H1 (cell line): Measurements from ENCODE around the gene CKAP2L. TPM values are rescaled to one million over a fixed set of nuclear protein-coding genes. Genes with fewer than 3 reads are reported as not detected.

ENCODE experiments used
- CTCF ChIA-PET: fragments of 300-600 bp; sonication (Branson Sonifier 250); formaldehyde crosslinking; loops from one replicate; lab custom pipeline; 2021; ENCODE audit not compliant: partially characterized antibody; lab: Charles Lee
- POLR2A ChIA-PET: fragments of 300-600 bp; sonication (Branson Sonifier 250); formaldehyde crosslinking; loops from one replicate; lab custom pipeline; 2021; ENCODE audit warnings: inconsistent platforms; ENCODE audit not compliant: partially characterized antibody; lab: Charles Lee
- DNase-seq, 2 experiments: peaks; one replicate each; pipeline versions ENCODE4 v3.0.0 to v3.0.0-alpha.2; 2010 to 2022; ENCODE audit warnings: low spot score in 2 of 2, low read depth in 1 of 2, mixed read lengths in 1 of 2
- FAIRE-seq: peaks from 2 replicates; lab custom pipeline; 2011; peaks lifted over from hg19 to GRCh38; lab: Jason Lieb, UNC
- H2AFZ ChIP-seq: 2 replicates; pipeline ENCODE4 v1.8.1; 2012; ENCODE audit warnings: low read length, inconsistent platforms
- H2AK5ac ChIP-seq: 2 replicates; pipeline ENCODE4 v1.6.1; 2013; ENCODE audit warnings: low read depth, low read length
- H2BK120ac ChIP-seq: replicated peaks from 2 replicates; pipeline ENCODE3; 2013; ENCODE audit warnings: low read depth, low read length, inconsistent platforms
- H2BK12ac ChIP-seq: 2 replicates; pipeline ENCODE4 v1.6.1; 2013; ENCODE audit warnings: low read depth, low read length
- H2BK15ac ChIP-seq: 2 replicates; pipeline ENCODE4 v1.6.1; 2013; ENCODE audit warnings: low read length
- H2BK20ac ChIP-seq: 2 replicates; pipeline ENCODE4 v1.6.1; 2013; ENCODE audit warnings: low read length
- H2BK5ac ChIP-seq: 2 replicates; pipeline ENCODE4 v1.6.1; 2013; ENCODE audit warnings: low read depth, low read length
- H3K14ac ChIP-seq: 2 replicates; pipeline ENCODE4 v1.6.1; 2013; ENCODE audit warnings: inconsistent platforms; ENCODE audit not compliant: insufficient read length
- H3K18ac ChIP-seq: 2 replicates; pipeline ENCODE4 v1.6.1; 2013; ENCODE audit warnings: low read length; ENCODE audit errors: extremely low read depth
- H3K23ac ChIP-seq: 2 replicates; pipeline ENCODE4 v1.6.1; 2013; ENCODE audit warnings: inconsistent platforms; ENCODE audit not compliant: insufficient read length
- H3K23me2 ChIP-seq: 2 replicates; pipeline ENCODE4 v1.6.1; 2013; ENCODE audit warnings: low read depth, low read length
- H3K27ac ChIP-seq: 2 replicates; pipeline ENCODE4 v1.6.1; 2011; ENCODE audit warnings: low read depth, low read length, inconsistent platforms
- H3K27me3 ChIP-seq, 4 experiments: replicated peaks in 1 of 4; 1 replicate in 1 of 4; 2 replicates in 3 of 4; pipeline versions ENCODE4 v1.6.1 to v1.8.1; 2011 to 2013; ENCODE audit warnings: low read length in 3 of 4, mild to moderate bottlenecking in 3 of 4, inconsistent platforms in 2 of 4, mixed read lengths in 2 of 4, moderate library complexity in 1 of 4; ENCODE audit not compliant: control insufficient read depth in 3 of 4, insufficient read depth in 3 of 4; ENCODE audit errors: extremely low read depth in 1 of 4
- H3K36me3 ChIP-seq, 4 experiments: 2 replicates each; pipeline versions ENCODE4 v1.6.1 to v1.8.1; 2011 to 2013; ENCODE audit warnings: mild to moderate bottlenecking in 4 of 4, low read length in 3 of 4, moderate library complexity in 2 of 4, control low read depth in 1 of 4, inconsistent platforms in 1 of 4; ENCODE audit not compliant: insufficient read depth in 4 of 4, control insufficient read depth in 2 of 4
- H3K4ac ChIP-seq: replicated peaks from 2 replicates; pipeline ENCODE3; 2013; ENCODE audit warnings: low read length, low read depth, mixed read lengths, inconsistent platforms; ENCODE audit not compliant: insufficient read length
- H3K4me1 ChIP-seq, 4 experiments: replicated peaks in 1 of 4; 1 replicate in 1 of 4; 2 replicates in 3 of 4; pipeline versions ENCODE4 v1.6.1 to v1.8.1; 2011 to 2013; ENCODE audit warnings: low read length in 3 of 4, inconsistent platforms in 2 of 4, mixed read lengths in 1 of 4; ENCODE audit not compliant: insufficient read depth in 4 of 4, control insufficient read depth in 3 of 4
- H3K4me2 ChIP-seq, 2 experiments: 2 replicates each; pipeline versions ENCODE4 v1.6.1 to v1.8.1; 2011 to 2013; ENCODE audit warnings: low read depth in 2 of 2, low read length in 2 of 2, control low read depth in 1 of 2, inconsistent platforms in 1 of 2, mild to moderate bottlenecking in 1 of 2; ENCODE audit not compliant: insufficient read depth in 1 of 2
- H3K4me3 ChIP-seq, 4 experiments: fragments of 200-600, 300-600 bp in 1 of 4; sonication (generic), shearing (Covaris generic), sonication (Bioruptor Twin) in 1 of 4; 2 replicates each; pipeline versions ENCODE4 v1.5.1 to v1.8.1; 2011 to 2016; ENCODE audit warnings: low read length in 4 of 4, low read depth in 3 of 4, control low read depth in 2 of 4, inconsistent platforms in 2 of 4, mild to moderate bottlenecking in 2 of 4, mixed read lengths in 1 of 4, moderate library complexity in 1 of 4; ENCODE audit not compliant: insufficient read depth in 2 of 4; ENCODE audit errors: extremely low read depth in 1 of 4
- H3K56ac ChIP-seq: replicated peaks from 2 replicates; pipeline ENCODE3; 2013; ENCODE audit warnings: low read depth, mild to moderate bottlenecking, mixed read lengths, low read length, inconsistent platforms; ENCODE audit not compliant: insufficient read length
- H3K79me1 ChIP-seq: 2 replicates; pipeline ENCODE4 v1.6.1; 2013; ENCODE audit warnings: low read depth, low read length, control low read depth
- H3K79me2 ChIP-seq, 2 experiments: 2 replicates each; pipeline versions ENCODE4 v1.6.1 to v1.8.1; 2012 to 2013; ENCODE audit warnings: low read length in 2 of 2, mild to moderate bottlenecking in 2 of 2, inconsistent platforms in 1 of 2; ENCODE audit not compliant: insufficient read depth in 2 of 2, control insufficient read depth in 1 of 2
- H3K9ac ChIP-seq, 4 experiments: replicated peaks in 1 of 4; 1 replicate in 1 of 4; 2 replicates in 3 of 4; pipeline versions ENCODE4 v1.6.1 to v1.8.1; 2011 to 2013; ENCODE audit warnings: low read depth in 3 of 4, low read length in 3 of 4, control low read depth in 2 of 4, mild to moderate bottlenecking in 2 of 4, moderate library complexity in 2 of 4, inconsistent platforms in 1 of 4; ENCODE audit errors: extremely low read depth in 1 of 4
- H3K9me3 ChIP-seq, 2 experiments: 2 replicates each; pipeline versions ENCODE4 v1.6.1 to v1.8.1; 2012 to 2013; ENCODE audit warnings: mild to moderate bottlenecking in 2 of 2, moderate library complexity in 2 of 2, control low read depth in 1 of 2, inconsistent platforms in 1 of 2, low read depth in 1 of 2, low read length in 1 of 2, mixed read lengths in 1 of 2; ENCODE audit not compliant: insufficient read depth in 2 of 2
- H4K20me1 ChIP-seq, 2 experiments: replicated peaks in 1 of 2; 2 replicates each; pipeline versions ENCODE3 to v1.8.1; 2011 to 2013; ENCODE audit warnings: inconsistent platforms in 2 of 2, low read length in 2 of 2, mild to moderate bottlenecking in 1 of 2; ENCODE audit not compliant: insufficient read depth in 2 of 2, control insufficient read depth in 1 of 2
- H4K5ac ChIP-seq: 2 replicates; pipeline ENCODE4 v1.6.1; 2013; ENCODE audit warnings: low read length, low read depth, mixed read lengths, inconsistent platforms; ENCODE audit not compliant: insufficient read length
- H4K8ac ChIP-seq: 2 replicates; pipeline ENCODE4 v1.8.0; 2013; ENCODE audit warnings: mild to moderate bottlenecking, moderate library complexity, low read length, inconsistent platforms; ENCODE audit not compliant: insufficient read depth; ENCODE audit errors: extremely low read depth
- H4K91ac ChIP-seq: replicated peaks from 2 replicates; pipeline ENCODE3; 2013; ENCODE audit warnings: low read length, mixed read lengths, inconsistent platforms; ENCODE audit not compliant: insufficient read length
- BRCA1 ChIP-seq: IDR thresholded peaks from 2 replicates; pipeline ENCODE4 v1.6.1; 2012; ENCODE audit warnings: low read depth, low read length, improper control_type of control experiment
- CBX8 ChIP-seq: fragments of 300-800, 300-1000 bp; sonication (generic); IDR thresholded peaks from 2 replicates; pipeline ENCODE4 v1.7.1; 2016; ENCODE audit warnings: low read depth, low read length, borderline replicate concordance
- EP300 ChIP-seq, 2 experiments: IDR thresholded peaks; 1 replicate in 1 of 2; 2 replicates in 1 of 2; pipeline ENCODE4 v1.6.1; 2011 to 2012; ENCODE audit warnings: low read depth in 2 of 2, low read length in 2 of 2, mild to moderate bottlenecking in 2 of 2, borderline replicate concordance in 1 of 2, inconsistent platforms in 1 of 2, moderate library complexity in 1 of 2
- JUND ChIP-seq: IDR thresholded peaks from 2 replicates; pipeline ENCODE4 v1.6.1; 2011; ENCODE audit warnings: mild to moderate bottlenecking, improper control_type of control experiment, low read length
- PHF8 ChIP-seq: fragments of 200-600 bp; sonication (generic); conservative IDR thresholded peaks from 2 replicates; pipeline ENCODE4 v1.7.1; 2012; ENCODE audit warnings: low read depth, mild to moderate bottlenecking, inconsistent platforms, low read length, moderate library complexity
- POLR2A ChIP-seq, 2 experiments: IDR thresholded peaks; 1 replicate in 1 of 2; 2 replicates in 1 of 2; pipeline ENCODE4 v1.6.1; 2011; ENCODE audit warnings: low read depth in 2 of 2, low read length in 2 of 2, mild to moderate bottlenecking in 2 of 2; ENCODE audit errors: control extremely low read depth in 1 of 2
- RBBP5 ChIP-seq: IDR thresholded peaks from 2 replicates; pipeline ENCODE4 v1.7.1; 2012; ENCODE audit warnings: low read depth, mild to moderate bottlenecking, inconsistent platforms, low read length, moderate library complexity, borderline replicate concordance
- RXRA ChIP-seq: IDR thresholded peaks from 2 replicates; pipeline ENCODE4 v1.6.1; 2011; ENCODE audit warnings: low read depth, mild to moderate bottlenecking, low read length, moderate library complexity; ENCODE audit not compliant: insufficient read depth
- SIN3A ChIP-seq, 2 experiments: IDR thresholded peaks in 1 of 2; conservative IDR thresholded peaks in 1 of 2; 2 replicates each; pipeline ENCODE4 v1.6.1; 2011 to 2012; ENCODE audit warnings: low read length in 2 of 2, improper control_type of control experiment in 1 of 2, low read depth in 1 of 2, mild to moderate bottlenecking in 1 of 2
- TBP ChIP-seq: IDR thresholded peaks from 2 replicates; pipeline ENCODE4 v1.6.1; 2011; ENCODE audit warnings: low read depth, low read length, improper control_type of control experiment
- TCF12 ChIP-seq: IDR thresholded peaks from 2 replicates; pipeline ENCODE4 v1.6.1; 2011; ENCODE audit warnings: low read depth, mild to moderate bottlenecking, low read length
- WGBS, 2 experiments: shearing (Covaris generic) in 1 of 2; methylation state at CpG; one replicate each; pipeline versions ENCODE4 v1.1.6 to v1.1.7; 2013 to 2015; ENCODE audit warnings: low lambda C conversion rate in 2 of 2, mixed read lengths in 2 of 2, inconsistent platforms in 1 of 2, low coverage in 1 of 2, missing lambda C conversion rate in 1 of 2; ENCODE audit not compliant: insufficient replicate concordance in 2 of 2, insufficient coverage in 1 of 2, insufficient read length in 1 of 2; ENCODE audit errors: extremely low coverage in 1 of 2, missing lambda C conversion rate in 1 of 2; 5-methylcytosine and 5-hydroxymethylcytosine counted together
- polyA plus RNA-seq, 7 experiments: library from polyadenylated mRNA; depleted of rRNA in 3 of 7; stranded (reverse) in 5 of 7; unstranded in 2 of 7; fragments of >200 nt in 5 of 7; fragments of 200-250 nt in 2 of 7; gene quantifications; 1 replicate in 5 of 7; 2 replicates in 1 of 7; 4 replicates in 1 of 7; pipeline versions ENCODE4 v1.2.1 to v1.2.3, GENCODE V29; 2011 to 2013; ENCODE audit warnings: missing spikeins in 2 of 7, mixed read lengths in 2 of 7
- total RNA-seq: library from RNA; stranded (reverse); fragmentation: NEBNext Ultra II Directional; extraction: Animal tissue kit (Norgen Biotek cat#: 25700); gene quantifications from 2 replicates; pipeline ENCODE4 v1.2.1, GENCODE V29; 2021
- TF ChIP-seq, protein P1 (sequence below): IDR thresholded peaks from 2 replicates; pipeline ENCODE4 v1.6.1; 2012; ENCODE audit warnings: inconsistent platforms

CKAP2L gene
- total and polyA plus RNA-seq, 2 of the 8 experiments (the other 6 are each of a cell fraction or from before 2014, with no cell fraction given) = 2.5 to 20.7 TPM

DNA sequence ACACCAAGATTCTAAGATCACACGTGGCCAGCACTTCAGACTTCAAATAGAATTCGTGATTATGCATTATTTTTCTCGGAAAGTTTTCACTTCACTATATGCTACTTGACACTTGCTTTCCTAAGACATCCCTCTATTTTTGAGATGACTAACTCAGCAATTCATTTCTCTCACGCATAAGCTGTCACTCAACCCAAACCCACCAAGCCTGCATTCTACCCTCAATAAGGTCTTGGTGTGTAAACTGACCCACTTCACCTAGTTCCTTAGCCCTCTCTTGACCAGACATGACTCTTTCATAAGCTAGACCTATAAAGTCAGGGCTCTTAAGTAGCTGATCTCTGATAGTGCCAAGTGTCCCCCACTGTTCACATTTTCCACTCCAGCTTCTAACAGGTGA lies 11.7 kb downstream of the CKAP2L start:
- Histone ChIP-seq H3K56ac (no peak overlapping the region), H3K79me1 (peaks cover 2% of the 10 kb centered on the region; the same call in 1 of the 2 replicates), H2BK15ac (no peak overlapping the region), H3K9me3 (no peaks in the 10 kb centered on the region), H3K23ac (no peak overlapping the region), H2AFZ (no peak overlapping the region), H3K23me2 (0 out of 2 replicates have a peak, but pooled peaks cover 1% of the 10 kb centered on the region), H2BK5ac (no peak overlapping the region), H3K27ac (no peak overlapping the region), H4K8ac (no peak overlapping the region), H2BK120ac (no peak overlapping the region), H3K9ac (no peak overlapping the region), H3K4me3 (no peak overlapping the region), H3K14ac (no peak overlapping the region), H4K20me1 (peaks cover 0 to 2% of the 10 kb centered on the region in 2 experiments), H4K5ac (no peak overlapping the region), H2BK12ac (no peak overlapping the region), H2BK20ac (no peak overlapping the region), H3K27me3 (no peaks in the 10 kb centered on the region), H3K4ac (no peak overlapping the region), H2AK5ac (no peak overlapping the region), H4K91ac (no peak overlapping the region), H3K4me1 (no peaks in the 10 kb centered on the region), H3K18ac (no peak overlapping the region), H3K79me2 (no peaks in the 10 kb centered on the region), H3K36me3 (peaks cover 4 to 51% (median 33%) of the 10 kb centered on the region in 4 experiments; a peak in 7 of 8 replicates), H3K4me2 (no peak overlapping the region)
- TF ChIP-seq PHF8 = no peak
- TF ChIP-seq TBP = no peak
- TF ChIP-seq, protein P1, sequence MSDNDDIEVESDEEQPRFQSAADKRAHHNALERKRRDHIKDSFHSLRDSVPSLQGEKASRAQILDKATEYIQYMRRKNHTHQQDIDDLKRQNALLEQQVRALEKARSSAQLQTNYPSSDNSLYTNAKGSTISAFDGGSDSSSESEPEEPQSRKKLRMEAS = no peak
- no peak for TF ChIP-seq RXRA
- no peak for TF ChIP-seq CBX8
- TF ChIP-seq POLR2A (IDR thresholded peaks at IDR 0.05; ENCODE audit: control extremely low read depth in 1 of 2, low read depth in 2 of 2, low read length in 2 of 2) = no peak
- TF ChIP-seq JUND = no peak
- no peak for TF ChIP-seq TCF12
- TF ChIP-seq BRCA1 = no peak
- TF ChIP-seq EP300 (IDR thresholded peaks at IDR 0.05; ENCODE audit: borderline replicate concordance in 1 of 2, low read depth in 2 of 2, low read length in 2 of 2) = no peak
- TF ChIP-seq RBBP5 = no peak
- TF ChIP-seq SIN3A (conservative IDR thresholded peaks at IDR 0.05 in 1 of 2, IDR thresholded peaks at IDR 0.05 in 1 of 2; ENCODE audit: low read depth in 1 of 2, low read length in 2 of 2) = no peak
- no peak for DNase-seq
- ChIA-PET CTCF (interaction anchor here (0.7 to 9.8 kb wide), 6 partner anchors 13 to 196 kb away, joined by 3 to 178 read pairs (median 4); no protein-coding TSS in a partner anchor), POLR2A (no interaction called here)
- no peak for FAIRE-seq
- 86% methylated on average over 4 of the region's 4 CpGs; no CpG with 5 or more reads in 1 of the 2 experiments for WGBS, 2 experiments
